B cell (primary cell): ENCODE measurements around the gene PLCB1.

Experiments
- EZH2 ChIP-seq: IDR thresholded peaks from 2 replicates; pipeline ENCODE4 v1.6.1; 2012; ENCODE audit warnings: borderline replicate concordance, low read depth, mild to moderate bottlenecking, moderate library complexity, low read length; ENCODE audit not compliant: insufficient read depth, poor library complexity, severe bottlenecking
- TF ChIP-seq, protein P1 (sequence below): fragments of 200-600 bp; IDR thresholded peaks from one replicate; pipeline ENCODE4 v1.8.0; 2022; ENCODE audit warnings: antibody characterized with exemption, mild to moderate bottlenecking

DNA sequence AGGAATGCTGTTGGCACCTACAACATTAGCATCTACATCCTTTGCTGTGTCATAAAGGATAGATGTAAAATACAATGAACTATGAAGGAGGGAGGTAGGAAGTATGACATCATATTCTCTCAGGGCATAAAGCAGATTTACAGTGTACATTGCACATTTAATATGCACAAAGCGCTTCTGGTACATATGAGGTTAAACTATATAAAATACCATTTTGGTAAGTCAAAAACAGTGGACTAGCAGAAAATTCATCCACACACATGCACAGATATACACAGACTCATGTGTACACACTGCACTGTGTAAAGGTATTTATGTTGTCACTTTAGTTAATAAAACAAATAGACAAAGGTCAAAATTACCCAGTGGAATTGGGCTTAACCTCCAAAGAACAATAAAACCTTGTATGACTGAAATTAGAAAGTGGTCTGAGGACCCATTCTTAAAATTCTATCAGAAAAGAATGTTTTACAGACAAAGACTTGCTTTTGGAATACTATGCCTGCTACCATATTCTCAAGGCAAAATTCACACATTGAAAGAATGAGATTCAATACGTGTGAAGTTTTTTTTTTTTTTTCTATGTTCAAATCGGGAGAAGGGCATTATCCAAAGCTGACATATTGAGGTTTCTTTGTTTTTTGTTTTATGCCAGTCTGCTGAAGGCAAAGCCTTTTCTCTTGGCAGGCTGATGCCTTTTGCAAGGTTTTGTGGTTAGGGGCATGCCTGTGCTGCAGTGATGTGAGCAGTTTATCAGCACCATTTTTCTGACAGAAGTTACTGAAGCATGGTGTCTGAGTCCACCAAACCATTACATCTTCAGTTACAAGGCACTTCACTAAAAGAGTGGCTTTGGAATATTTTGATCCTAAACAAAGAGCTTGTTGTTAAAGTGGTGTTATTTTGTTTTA, 199.0 kb downstream of the PLCB1 start:
- TF ChIP-seq, protein P1, sequence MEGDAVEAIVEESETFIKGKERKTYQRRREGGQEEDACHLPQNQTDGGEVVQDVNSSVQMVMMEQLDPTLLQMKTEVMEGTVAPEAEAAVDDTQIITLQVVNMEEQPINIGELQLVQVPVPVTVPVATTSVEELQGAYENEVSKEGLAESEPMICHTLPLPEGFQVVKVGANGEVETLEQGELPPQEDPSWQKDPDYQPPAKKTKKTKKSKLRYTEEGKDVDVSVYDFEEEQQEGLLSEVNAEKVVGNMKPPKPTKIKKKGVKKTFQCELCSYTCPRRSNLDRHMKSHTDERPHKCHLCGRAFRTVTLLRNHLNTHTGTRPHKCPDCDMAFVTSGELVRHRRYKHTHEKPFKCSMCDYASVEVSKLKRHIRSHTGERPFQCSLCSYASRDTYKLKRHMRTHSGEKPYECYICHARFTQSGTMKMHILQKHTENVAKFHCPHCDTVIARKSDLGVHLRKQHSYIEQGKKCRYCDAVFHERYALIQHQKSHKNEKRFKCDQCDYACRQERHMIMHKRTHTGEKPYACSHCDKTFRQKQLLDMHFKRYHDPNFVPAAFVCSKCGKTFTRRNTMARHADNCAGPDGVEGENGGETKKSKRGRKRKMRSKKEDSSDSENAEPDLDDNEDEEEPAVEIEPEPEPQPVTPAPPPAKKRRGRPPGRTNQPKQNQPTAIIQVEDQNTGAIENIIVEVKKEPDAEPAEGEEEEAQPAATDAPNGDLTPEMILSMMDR: no peak
- TF ChIP-seq EZH2: no peak
